Pancreas (tissue), 10 donors: Measurements from ENCODE around the gene SLC26A9. TPM values are rescaled to one million over a fixed set of nuclear protein-coding genes. Genes with fewer than 3 reads are reported as not detected.

Experiments
- ATAC-seq, 4 donors: fragments of 200-7000 bp; cut with Tn5 transposase; one replicate each; pipeline versions ENCODE4 v1.8.0 to v1.9.1; 2020; ENCODE audit warnings: mild to moderate bottlenecking in 4 of 4, moderate library complexity in 4 of 4
- DNase-seq, 6 donors: peaks; one replicate each; pipeline ENCODE4 v3.0.0-alpha.2; 2020
- FAIRE-seq: peaks from 2 replicates; lab custom pipeline; 2012; peaks lifted over from hg19 to GRCh38; lab: Jason Lieb, UNC
- H3K27ac ChIP-seq, 4 donors: fragments of 200-600 bp; sonication (generic); 1 replicate in 3 of 4; 2 replicates in 1 of 4; pipeline versions ENCODE4 v1.5.0 to v1.8.0; 2020
- H3K27me3 ChIP-seq, 4 donors: fragments of 200-600 bp; one replicate each; pipeline ENCODE4 v1.8.0; 2021
- H3K36me3 ChIP-seq, 3 donors: fragments of 200-600 bp; sonication (generic) in 1 of 3; one replicate each; pipeline versions ENCODE4 v1.5.0 to v1.8.0; 2020 to 2021
- H3K4me1 ChIP-seq, 3 donors: fragments of 200-600 bp; one replicate each; pipeline ENCODE4 v1.8.0; 2021
- H3K4me3 ChIP-seq, 4 donors: fragments of 200-600 bp; sonication (generic) in 2 of 4; one replicate each; pipeline versions ENCODE4 v1.5.0 to v1.8.0; 2020 to 2021
- H3K9me3 ChIP-seq, 4 donors: fragments of 200-600 bp; one replicate each; pipeline ENCODE4 v1.8.0; 2021
- CTCF ChIP-seq, 4 donors: fragments of 200-600 bp; sonication (generic) in 3 of 4; IDR thresholded peaks; one replicate each; pipeline versions ENCODE4 v1.5.0 to v1.8.0; 2021; ENCODE audit warnings: antibody characterized with exemption in 4 of 4
- WGBS, 2 donors: extraction: QIAGEN DNeasy Blood & Tissue Kit; methylation state at CpG; one replicate each; pipeline ENCODE4 v1.1.7; 2013; 5-methylcytosine and 5-hydroxymethylcytosine counted together
- intact Hi-C, 3 donors: fragments of 100-400 bp; cut with DNase I; formaldehyde crosslinking; loops; one replicate each; pipeline versions ENCODE4 v1.11.1 to v1.14.2; 2022
- polyA plus RNA-seq, 2 donors: library from polyadenylated mRNA; stranded (reverse); fragments of 200-250 nt; gene quantifications; one replicate each; pipeline ENCODE4 v1.2.3, GENCODE V29; 2013
- total RNA-seq, 6 donors: library from RNA; stranded (reverse); fragmentation: NEBNext Ultra II Directional in 4 of 6; extraction: Animal tissue kit (Norgen Biotek cat#: 25700) in 4 of 6; gene quantifications; one replicate each; pipeline versions ENCODE4 v1.2.1 to v1.2.4, GENCODE V29; 2021 to 2023
- donor health status: healthy with polysubstance abuse.
- donor health status: DM: no; HTN: no; CAD: no; lungs with moderate emphysema.
- donor health status: DM: no; HTN: no; CAD: no.
- donor health status: control.
- donor health status: control.
- donor health status: Bipolar disorder and iron deficiency.
- donor health status: DM: yes; HTN: yes; CAD: no.
- donor health status: DM: no; HTN: no; CAD: no.
- donor health status: DM: no; HTN: no; CAD: no.
- donor health status: DM: yes; HTN: yes; CAD: no.

SLC26A9 gene
- total and polyA plus RNA-seq, 8 donors = 0.56 to 6.5 (median 1.2) TPM

- no peaks in the 10 kb centered on the region for H3K36me3 ChIP-seq
- FAIRE-seq (no peak), ATAC-seq (no peak), DNase-seq (no peak)
- H3K27me3 ChIP-seq = no peaks in the 10 kb centered on the region
- H3K4me1 ChIP-seq = peaks cover 16 to 36% (median 29%) of the 10 kb centered on the region in 3 donors
- no peak for TF ChIP-seq CTCF (IDR thresholded peaks at IDR 0.05)
- intact Hi-C loops = loop anchor here in 2 of 3 donors (10.0 kb wide), 1 partner anchor 122 kb away; no protein-coding TSS in a partner anchor
- WGBS, 2 donors = 84 to 85% methylated on average over 7 of the region's 7 CpGs
- no peaks in the 10 kb centered on the region for H3K9me3 ChIP-seq
- no peak overlapping the region for H3K4me3 ChIP-seq
- H3K27ac ChIP-seq = peak overlapping the region in 2 of 4 donors; percentile 39 to 74
Measured at GRCh38 chr1:205916541-205916940, 26.7 kb downstream of the SLC26A9 start.

- Histone ChIP-seq H3K9me3 (no peaks in the 10 kb centered on the region), H3K27ac (peak overlapping the region in 1 of 4 donors; percentile 4), H3K4me3 (no peak overlapping the region), H3K27me3 (no peaks in the 10 kb centered on the region), H3K4me1 (peaks cover 16 to 36% (median 29%) of the 10 kb centered on the region in 3 donors), H3K36me3 (no peaks in the 10 kb centered on the region)
- FAIRE-seq (no peak), ATAC-seq (peak in 1 of 4 donors; percentile 3), DNase-seq (no peak)
- no peak for TF ChIP-seq CTCF (IDR thresholded peaks at IDR 0.05)
- intact Hi-C loops = loop anchor here in 2 of 3 donors (10.0 kb wide), 1 partner anchor 121 kb away; no protein-coding TSS in a partner anchor
- 47 to 53% methylated on average over 10 of the region's 10 CpGs for WGBS, 2 donors
Measured at GRCh38 chr1:205915354-205915990, 27.8 kb downstream of the SLC26A9 start.

GRCh38 chr1:205914730-205915129 is 28.5 kb downstream of the SLC26A9 start:
- H3K27me3 ChIP-seq = no peaks in the 10 kb centered on the region
- ATAC-seq (peak in 2 of 4 donors; percentile 5), DNase-seq (no peak), FAIRE-seq (no peak)
- H3K4me3 ChIP-seq = no peak overlapping the region
- no peaks in the 10 kb centered on the region for H3K36me3 ChIP-seq
- peaks cover 16 to 36% (median 29%) of the 10 kb centered on the region in 3 donors for H3K4me1 ChIP-seq
- no peaks in the 10 kb centered on the region for H3K9me3 ChIP-seq
- 26 to 31% methylated on average over 7 of the region's 7 CpGs for WGBS, 2 donors
- peak overlapping the region in 2 of 4 donors; percentile 4 to 40 for H3K27ac ChIP-seq
- intact Hi-C loops = loop anchor here in 2 of 3 donors (10.0 kb wide), 1 partner anchor 120 kb away; no protein-coding TSS in a partner anchor
- no peak for TF ChIP-seq CTCF (IDR thresholded peaks at IDR 0.05)

- 85 to 89% methylated on average over 2 of the region's 2 CpGs for WGBS, 2 donors
- Histone ChIP-seq H3K27me3 (no peaks in the 10 kb centered on the region), H3K27ac (peak overlapping the region in 1 of 4 donors; percentile 40), H3K4me1 (peaks cover 16 to 36% (median 29%) of the 10 kb centered on the region in 3 donors), H3K36me3 (no peaks in the 10 kb centered on the region), H3K9me3 (no peaks in the 10 kb centered on the region), H3K4me3 (no peak overlapping the region)
- no peak for ATAC-seq
- DNase-seq = no peak
- no peak for TF ChIP-seq CTCF (IDR thresholded peaks at IDR 0.05)
- FAIRE-seq = no peak
- intact Hi-C loops = loop anchor here in 2 of 3 donors (10.0 kb wide), 1 partner anchor 119 kb away; no protein-coding TSS in a partner anchor
Measured at GRCh38 chr1:205914155-205914507, 29.1 kb downstream of the SLC26A9 start.
